Neural progenitor cell (in vitro differentiated cells): ENCODE measurements around the gene FBXO4.

Source experiments
- CTCF ChIP-seq: fragments of 200-600 bp; sonication (generic); IDR thresholded peaks from 2 replicates; pipeline ENCODE4 v1.5.1; 2017; ENCODE audit warnings: antibody characterized with exemption, mild to moderate bottlenecking
- EZH2 ChIP-seq: fragments of 200-600 bp; sonication (generic); IDR thresholded peaks from 2 replicates; pipeline ENCODE4 v1.6.1; 2017; ENCODE audit warnings: antibody characterized with exemption, mild to moderate bottlenecking, moderate library complexity
- EZH2phosphoT487 ChIP-seq: fragments of 200-600 bp; sonication (generic); IDR thresholded peaks from 2 replicates; pipeline ENCODE4 v1.6.1; 2017; ENCODE audit warnings: antibody characterized with exemption

GRCh38 chr5:41877408-41877807 lies 47.7 kb upstream of the FBXO4 start:
- TF ChIP-seq CTCF (no peak), EZH2phosphoT487 (no peak), EZH2 (no peak)
